Measurements from ENCODE around the gene SETD7.
A peak's percentile ranks its signal among the peaks of the same experiment; 100 is the strongest.

Gene SETD7

GRCh38 chr4:139587446-139587845, 31.4 kb upstream of the SETD7 start:
- no peak for ATAC-seq (ENCODE audit: low read depth)
- H3K36me3 ChIP-seq (ENCODE audit: low read depth): no peaks in the 10 kb centered on the region
- H3K9me3 ChIP-seq (ENCODE audit: severe bottlenecking): no peaks in the 10 kb centered on the region
- H3K27me3 ChIP-seq (ENCODE audit: insufficient read depth, poor library complexity, severe bottlenecking): no peaks in the 10 kb centered on the region
- TF ChIP-seq, protein P1, sequence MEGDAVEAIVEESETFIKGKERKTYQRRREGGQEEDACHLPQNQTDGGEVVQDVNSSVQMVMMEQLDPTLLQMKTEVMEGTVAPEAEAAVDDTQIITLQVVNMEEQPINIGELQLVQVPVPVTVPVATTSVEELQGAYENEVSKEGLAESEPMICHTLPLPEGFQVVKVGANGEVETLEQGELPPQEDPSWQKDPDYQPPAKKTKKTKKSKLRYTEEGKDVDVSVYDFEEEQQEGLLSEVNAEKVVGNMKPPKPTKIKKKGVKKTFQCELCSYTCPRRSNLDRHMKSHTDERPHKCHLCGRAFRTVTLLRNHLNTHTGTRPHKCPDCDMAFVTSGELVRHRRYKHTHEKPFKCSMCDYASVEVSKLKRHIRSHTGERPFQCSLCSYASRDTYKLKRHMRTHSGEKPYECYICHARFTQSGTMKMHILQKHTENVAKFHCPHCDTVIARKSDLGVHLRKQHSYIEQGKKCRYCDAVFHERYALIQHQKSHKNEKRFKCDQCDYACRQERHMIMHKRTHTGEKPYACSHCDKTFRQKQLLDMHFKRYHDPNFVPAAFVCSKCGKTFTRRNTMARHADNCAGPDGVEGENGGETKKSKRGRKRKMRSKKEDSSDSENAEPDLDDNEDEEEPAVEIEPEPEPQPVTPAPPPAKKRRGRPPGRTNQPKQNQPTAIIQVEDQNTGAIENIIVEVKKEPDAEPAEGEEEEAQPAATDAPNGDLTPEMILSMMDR (IDR thresholded peaks at IDR 0.05; ENCODE audit: poor library complexity, severe bottlenecking): no peak
- H3K4me1 ChIP-seq (ENCODE audit: insufficient read depth, poor library complexity, severe bottlenecking): no peaks in the 10 kb centered on the region
- no peak for DNase-seq (ENCODE audit: low spot score)
- no peak overlapping the region for H3K27ac ChIP-seq (ENCODE audit: poor library complexity, severe bottlenecking)
- H3K4me3 ChIP-seq (ENCODE audit: severe bottlenecking): no peak overlapping the region

- Histone ChIP-seq H3K27ac (ENCODE audit: poor library complexity, severe bottlenecking) (no peak overlapping the region), H3K4me1 (ENCODE audit: insufficient read depth, poor library complexity, severe bottlenecking) (no peaks in the 10 kb centered on the region), H3K36me3 (ENCODE audit: low read depth) (no peaks in the 10 kb centered on the region), H3K4me3 (ENCODE audit: severe bottlenecking) (no peak overlapping the region), H3K27me3 (ENCODE audit: insufficient read depth, poor library complexity, severe bottlenecking) (no peaks in the 10 kb centered on the region), H3K9me3 (ENCODE audit: severe bottlenecking) (no peaks in the 10 kb centered on the region)
- ATAC-seq (ENCODE audit: low read depth) (no peak), DNase-seq (ENCODE audit: low spot score) (no peak)
- TF ChIP-seq, protein P1 (IDR thresholded peaks at IDR 0.05; ENCODE audit: poor library complexity, severe bottlenecking): no peak
Observed at GRCh38 chr4:139585473-139585872, 29.5 kb upstream of the SETD7 start.

DNA sequence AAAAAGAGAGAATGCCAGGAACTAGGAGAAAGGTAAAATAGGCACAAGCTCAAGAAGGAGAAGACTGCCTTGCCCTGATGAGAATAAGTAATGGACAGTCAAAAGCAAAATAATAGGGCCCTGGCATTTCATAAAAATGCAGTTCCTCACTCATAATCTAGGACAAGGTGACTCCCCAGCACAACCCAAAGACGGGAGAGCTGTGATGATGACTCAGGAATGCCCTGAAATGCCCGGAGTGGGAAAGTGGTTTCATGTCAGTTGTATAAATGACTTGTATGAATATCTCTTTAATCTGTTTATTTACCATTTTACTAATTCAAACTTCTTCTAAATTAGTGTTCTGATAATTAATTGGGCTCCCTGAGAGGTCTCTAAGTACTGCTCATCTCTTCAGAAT, 28.8 kb upstream of the SETD7 start:
- TF ChIP-seq, protein P1 (IDR thresholded peaks at IDR 0.05; ENCODE audit: poor library complexity, severe bottlenecking): no peak
- no peaks in the 10 kb centered on the region for H3K36me3 ChIP-seq (ENCODE audit: low read depth)
- H3K4me3 ChIP-seq (ENCODE audit: severe bottlenecking): no peak overlapping the region
- H3K27me3 ChIP-seq (ENCODE audit: insufficient read depth, poor library complexity, severe bottlenecking): no peaks in the 10 kb centered on the region
- no peak overlapping the region for H3K27ac ChIP-seq (ENCODE audit: poor library complexity, severe bottlenecking)
- no peaks in the 10 kb centered on the region for H3K4me1 ChIP-seq (ENCODE audit: insufficient read depth, poor library complexity, severe bottlenecking)
- ATAC-seq (ENCODE audit: low read depth) (no peak; the same call in 2 of the 3 replicates), DNase-seq (ENCODE audit: low spot score) (no peak)
- no peaks in the 10 kb centered on the region for H3K9me3 ChIP-seq (ENCODE audit: severe bottlenecking)

DNA sequence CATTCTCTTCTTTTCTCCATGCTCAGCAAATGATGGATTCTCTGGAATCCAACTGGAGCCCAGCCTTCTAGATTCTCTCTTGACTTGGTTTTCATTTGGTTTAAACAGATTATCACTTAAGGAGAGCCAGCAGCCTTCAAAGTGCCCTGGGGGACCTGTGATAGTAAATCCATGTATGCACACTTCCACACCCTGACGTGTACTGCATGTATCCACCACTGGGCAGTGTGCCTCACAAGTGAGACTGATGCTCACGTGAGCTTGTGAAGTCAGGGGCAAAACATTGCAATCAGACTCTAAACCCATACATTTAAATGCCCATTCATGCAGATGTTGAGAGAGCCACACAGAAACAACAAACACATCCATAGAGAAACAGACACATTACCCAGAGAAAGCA, 28.0 kb upstream of the SETD7 start:
- no peak for DNase-seq (ENCODE audit: low spot score)
- no peak overlapping the region for H3K27ac ChIP-seq (ENCODE audit: poor library complexity, severe bottlenecking)
- TF ChIP-seq, protein P1 (IDR thresholded peaks at IDR 0.05; ENCODE audit: poor library complexity, severe bottlenecking): no peak
- ATAC-seq (ENCODE audit: low read depth): no peak
- H3K4me1 ChIP-seq (ENCODE audit: insufficient read depth, poor library complexity, severe bottlenecking): no peaks in the 10 kb centered on the region
- no peaks in the 10 kb centered on the region for H3K9me3 ChIP-seq (ENCODE audit: severe bottlenecking)
- H3K27me3 ChIP-seq (ENCODE audit: insufficient read depth, poor library complexity, severe bottlenecking): no peaks in the 10 kb centered on the region
- no peaks in the 10 kb centered on the region for H3K36me3 ChIP-seq (ENCODE audit: low read depth)
- H3K4me3 ChIP-seq (ENCODE audit: severe bottlenecking): no peak overlapping the region

DNA sequence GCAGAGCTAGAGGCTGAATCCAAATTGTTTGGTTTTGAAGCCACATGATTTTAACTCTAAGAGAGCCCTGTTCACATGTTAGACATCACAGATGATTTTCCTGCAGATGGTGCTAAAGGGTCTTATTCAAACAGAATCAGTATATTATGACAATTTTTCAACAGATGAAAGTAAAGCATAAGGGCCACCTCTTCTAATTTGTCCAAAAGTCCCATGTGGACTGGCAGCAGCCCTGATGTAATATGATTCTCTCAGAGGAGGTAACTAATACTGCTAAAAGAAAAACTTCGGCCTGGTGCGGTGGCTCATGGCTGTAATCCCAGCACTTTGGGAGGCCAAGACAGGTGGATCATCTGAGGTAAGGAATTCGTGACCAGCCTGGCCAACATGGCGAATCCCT, 26.0 kb upstream of the SETD7 start:
- no peak overlapping the region for H3K27ac ChIP-seq (ENCODE audit: poor library complexity, severe bottlenecking)
- no peaks in the 10 kb centered on the region for H3K4me1 ChIP-seq (ENCODE audit: insufficient read depth, poor library complexity, severe bottlenecking)
- DNase-seq (ENCODE audit: low spot score) (no peak), ATAC-seq (ENCODE audit: low read depth) (no peak)
- H3K36me3 ChIP-seq (ENCODE audit: low read depth): no peaks in the 10 kb centered on the region
- no peaks in the 10 kb centered on the region for H3K27me3 ChIP-seq (ENCODE audit: insufficient read depth, poor library complexity, severe bottlenecking)
- H3K4me3 ChIP-seq (ENCODE audit: severe bottlenecking): no peak overlapping the region
- no peaks in the 10 kb centered on the region for H3K9me3 ChIP-seq (ENCODE audit: severe bottlenecking)
- TF ChIP-seq, protein P1 (IDR thresholded peaks at IDR 0.05; ENCODE audit: poor library complexity, severe bottlenecking): peak; percentile 19

Data from RWPE2 (cell line).